Adipocyte (in vitro differentiated cells): ENCODE results near the gene HMCN2.

ENCODE experiments used
- DNase-seq: peaks from one replicate; pipeline ENCODE4 v3.0.0-alpha.2; 2015; ENCODE audit warnings: low read depth
- H3K27me3 ChIP-seq: replicated peaks from 2 replicates; pipeline ENCODE4 v1.7.0; 2013; ENCODE audit warnings: mild to moderate bottlenecking, low read length, moderate library complexity; ENCODE audit not compliant: control insufficient read depth, insufficient read depth
- H3K36me3 ChIP-seq: 2 replicates; pipeline ENCODE4 v1.7.0; 2013; ENCODE audit warnings: low read length, mild to moderate bottlenecking, moderate library complexity; ENCODE audit not compliant: control insufficient read depth, insufficient read depth, severe bottlenecking
- H3K4me1 ChIP-seq: 2 replicates; pipeline ENCODE4 v1.7.0; 2013; ENCODE audit warnings: mild to moderate bottlenecking, low read length, moderate library complexity; ENCODE audit not compliant: control insufficient read depth, insufficient read depth
- H3K4me3 ChIP-seq: 2 replicates; pipeline ENCODE4 v1.7.0; 2013; ENCODE audit warnings: mild to moderate bottlenecking, low read length, moderate library complexity
- H3K9ac ChIP-seq: 2 replicates; pipeline ENCODE4 v1.7.0; 2013; ENCODE audit warnings: mild to moderate bottlenecking, low read length, moderate library complexity
- H3K9me3 ChIP-seq: 2 replicates; pipeline ENCODE4 v1.7.0; 2013; ENCODE audit warnings: mild to moderate bottlenecking, low read length, moderate library complexity; ENCODE audit not compliant: control insufficient read depth

Gene HMCN2

DNA sequence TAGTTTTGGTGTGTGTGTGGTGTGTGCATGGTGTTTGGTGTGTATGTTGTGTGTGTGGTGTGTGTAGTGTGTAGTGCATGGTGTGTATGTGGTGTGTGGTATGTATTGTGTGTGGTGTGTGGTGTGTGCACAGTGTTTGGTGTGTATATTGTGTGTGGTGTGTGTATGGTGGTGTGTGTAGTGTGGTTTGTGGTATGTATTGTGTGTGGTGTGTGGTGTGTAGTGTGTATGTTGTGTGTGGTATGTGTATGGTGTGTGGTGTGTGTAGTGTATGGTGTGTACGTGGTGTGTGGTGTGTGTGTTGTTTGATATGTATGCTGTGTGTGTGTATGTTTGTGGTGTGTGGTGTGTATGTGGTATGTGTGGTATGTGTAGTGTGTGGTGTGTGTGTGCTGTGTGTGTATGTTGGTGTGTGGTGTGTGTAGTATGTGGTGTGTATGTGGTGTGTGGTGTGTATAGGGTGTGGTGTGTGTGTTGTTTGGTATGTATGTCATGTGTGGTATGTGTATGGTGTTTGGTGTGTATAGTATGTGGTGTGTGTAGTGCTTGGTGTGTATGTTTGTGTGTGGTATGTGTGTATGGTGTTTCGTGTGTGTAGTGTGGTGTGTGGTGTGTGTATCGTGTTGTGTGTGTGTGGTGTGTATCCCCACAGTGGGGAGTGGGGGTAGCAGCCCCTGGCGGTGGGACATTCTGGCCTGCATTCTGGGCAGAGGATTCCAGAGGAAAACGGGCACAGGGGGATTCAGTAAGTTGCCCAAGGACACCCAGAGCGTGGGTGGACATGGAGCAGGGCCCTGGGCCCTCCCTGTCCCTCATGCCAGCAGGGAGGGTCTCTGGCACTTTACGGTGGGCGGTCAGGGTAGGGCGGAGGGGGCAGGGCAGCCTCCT is 79.7 kb downstream of the HMCN2 start:
- Histone ChIP-seq H3K4me1 (no peaks in the 10 kb centered on the region), H3K36me3 (no peaks in the 10 kb centered on the region), H3K4me3 (no peak overlapping the region), H3K9ac (no peak overlapping the region), H3K9me3 (no peaks in the 10 kb centered on the region), H3K27me3 (peaks cover 32% of the 10 kb centered on the region)
- no peak for DNase-seq

DNA sequence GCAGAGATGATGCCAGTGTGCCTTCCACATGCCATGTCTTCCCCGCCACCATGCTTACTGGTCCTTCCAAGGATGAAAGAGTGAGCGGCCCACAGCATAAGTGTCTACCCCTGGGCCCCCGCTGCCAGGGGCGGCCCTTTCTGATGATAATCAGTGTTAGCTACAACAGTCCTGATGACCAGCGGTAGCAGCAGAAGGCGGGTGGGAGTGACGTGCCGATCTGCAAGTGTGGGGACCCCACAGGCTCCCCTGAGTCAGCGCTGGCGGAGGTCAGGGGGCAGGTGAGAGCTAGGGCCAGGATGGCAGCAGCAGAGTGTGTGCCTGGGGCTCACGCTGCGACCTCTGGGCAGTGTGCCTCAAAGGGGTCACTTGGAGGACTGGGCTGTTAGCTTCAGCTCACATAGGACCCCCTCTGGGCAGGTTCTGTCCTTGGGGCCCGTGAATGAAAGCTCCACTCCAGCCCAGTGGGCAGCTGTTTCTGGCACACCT is 80.4 kb downstream of the HMCN2 start:
- H3K9me3 ChIP-seq: no peaks in the 10 kb centered on the region
- H3K36me3 ChIP-seq: no peaks in the 10 kb centered on the region
- H3K4me1 ChIP-seq: no peaks in the 10 kb centered on the region
- no peak overlapping the region for H3K9ac ChIP-seq
- H3K4me3 ChIP-seq: no peak overlapping the region
- H3K27me3 ChIP-seq: peaks cover 29% of the 10 kb centered on the region
- DNase-seq: no peak

GRCh38 chr9:130346431-130346830 is 80.9 kb downstream of the HMCN2 start:
- no peaks in the 10 kb centered on the region for H3K9me3 ChIP-seq
- peaks cover 24% of the 10 kb centered on the region for H3K27me3 ChIP-seq
- no peak overlapping the region for H3K4me3 ChIP-seq
- DNase-seq: no peak
- H3K4me1 ChIP-seq: no peaks in the 10 kb centered on the region
- no peak overlapping the region for H3K9ac ChIP-seq
- no peaks in the 10 kb centered on the region for H3K36me3 ChIP-seq

DNA sequence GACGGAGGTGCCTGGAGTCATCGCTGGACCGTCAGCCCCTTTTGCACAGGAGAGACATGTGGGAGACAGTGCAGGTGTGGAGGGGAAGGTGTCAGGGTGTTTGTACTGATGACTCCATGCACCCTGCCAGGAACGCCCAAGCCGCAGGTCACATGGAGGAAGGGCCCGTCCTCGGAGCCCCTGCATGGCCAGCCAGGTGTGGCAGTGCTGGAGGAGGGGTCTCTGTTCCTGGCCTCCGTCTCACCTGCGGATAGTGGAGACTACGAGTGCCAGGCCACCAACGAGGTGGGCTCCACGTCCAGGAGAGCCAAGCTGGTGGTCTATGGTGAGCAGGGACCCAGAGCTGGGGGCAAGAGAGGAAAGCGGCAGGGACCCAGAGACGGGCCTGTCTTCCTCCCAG is 81.5 kb downstream of the HMCN2 start:
- no peak for DNase-seq
- H3K9ac ChIP-seq: no peak overlapping the region
- H3K9me3 ChIP-seq: no peaks in the 10 kb centered on the region
- peaks cover 24% of the 10 kb centered on the region for H3K27me3 ChIP-seq
- H3K4me1 ChIP-seq: no peaks in the 10 kb centered on the region
- H3K36me3 ChIP-seq: no peaks in the 10 kb centered on the region
- no peak overlapping the region for H3K4me3 ChIP-seq

- Histone ChIP-seq H3K27me3 (peaks cover 20% of the 10 kb centered on the region), H3K4me3 (no peak overlapping the region), H3K9ac (no peak overlapping the region), H3K9me3 (no peaks in the 10 kb centered on the region), H3K4me1 (no peaks in the 10 kb centered on the region), H3K36me3 (no peaks in the 10 kb centered on the region)
- no peak for DNase-seq
Measured at GRCh38 chr9:130347931-130348330, 82.4 kb downstream of the HMCN2 start.

- Histone ChIP-seq H3K9me3 (no peaks in the 10 kb centered on the region), H3K36me3 (no peaks in the 10 kb centered on the region), H3K4me1 (no peaks in the 10 kb centered on the region), H3K4me3 (no peak overlapping the region), H3K9ac (no peak overlapping the region), H3K27me3 (peaks cover 21% of the 10 kb centered on the region)
- DNase-seq: no peak
Measured at GRCh38 chr9:130348341-130348740, 82.8 kb downstream of the HMCN2 start.

- DNase-seq: no peak
- Histone ChIP-seq H3K4me1 (no peaks in the 10 kb centered on the region), H3K36me3 (no peaks in the 10 kb centered on the region), H3K9me3 (no peaks in the 10 kb centered on the region), H3K9ac (no peak overlapping the region), H3K27me3 (peaks cover 24% of the 10 kb centered on the region), H3K4me3 (no peak overlapping the region)
Measured at GRCh38 chr9:130348881-130349280, 83.3 kb downstream of the HMCN2 start.

- H3K9ac ChIP-seq: no peak overlapping the region
Measured at GRCh38 chr9:130349398-130349797, 83.8 kb downstream of the HMCN2 start.

DNA sequence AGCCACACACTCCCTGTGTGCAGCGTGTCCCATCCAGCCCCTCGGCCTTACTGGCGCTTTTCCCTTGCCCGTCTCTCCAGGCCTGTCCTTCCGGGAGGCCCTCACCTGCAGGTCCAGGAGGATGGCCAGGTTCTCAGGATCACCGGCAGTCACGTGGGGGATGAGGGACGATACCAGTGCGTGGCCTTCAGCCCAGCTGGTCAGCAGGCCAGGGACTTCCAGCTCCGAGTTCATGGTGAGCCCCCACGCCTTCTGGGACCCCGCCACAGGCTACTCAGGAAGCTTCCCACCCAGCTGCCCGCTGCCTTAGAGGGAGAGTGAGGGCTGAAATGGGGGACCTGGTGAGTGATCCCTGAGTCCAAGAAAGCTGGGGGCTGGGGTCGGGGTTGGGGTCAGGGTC is 85.8 kb downstream of the HMCN2 start:
- Histone ChIP-seq H3K4me3 (no peak overlapping the region), H3K9me3 (no peaks in the 10 kb centered on the region), H3K4me1 (no peaks in the 10 kb centered on the region), H3K36me3 (no peaks in the 10 kb centered on the region), H3K27me3 (peaks cover 36% of the 10 kb centered on the region), H3K9ac (no peak overlapping the region)
- no peak for DNase-seq

More at GRCh38 chr9:130349398-130349797, 83.8 kb downstream of the HMCN2 start:
- Histone ChIP-seq H3K36me3 (no peaks in the 10 kb centered on the region), H3K4me3 (no peak overlapping the region), H3K27me3 (peaks cover 29% of the 10 kb centered on the region), H3K4me1 (no peaks in the 10 kb centered on the region), H3K9me3 (no peaks in the 10 kb centered on the region)
- DNase-seq: no peak

DNA sequence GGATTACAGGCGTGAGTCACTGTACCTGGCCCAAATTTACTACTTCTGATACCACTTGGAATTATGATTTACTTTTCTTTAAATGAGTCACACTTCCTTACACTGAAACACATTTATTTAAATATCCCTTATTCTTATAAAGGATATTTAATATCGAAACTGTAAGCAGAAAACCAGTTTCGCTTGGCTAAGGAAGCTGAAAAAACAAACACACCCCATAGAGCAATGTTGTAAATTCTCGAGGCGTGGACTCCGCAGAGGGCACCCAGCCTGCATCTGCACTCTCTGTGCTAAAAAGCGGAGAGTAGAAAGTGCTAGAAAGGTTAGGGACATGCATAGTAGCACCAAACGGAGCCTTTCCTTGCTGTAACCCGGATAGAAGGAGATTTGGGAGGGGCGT is 86.5 kb downstream of the HMCN2 start:
- Histone ChIP-seq H3K4me3 (no peak overlapping the region), H3K9ac (no peak overlapping the region), H3K4me1 (no peaks in the 10 kb centered on the region), H3K36me3 (no peaks in the 10 kb centered on the region), H3K27me3 (peaks cover 29% of the 10 kb centered on the region), H3K9me3 (no peaks in the 10 kb centered on the region)
- DNase-seq: no peak

GRCh38 chr9:130352586-130353285 is 87.2 kb downstream of the HMCN2 start:
- Histone ChIP-seq H3K4me1 (no peaks in the 10 kb centered on the region), H3K36me3 (no peaks in the 10 kb centered on the region), H3K9ac (no peak overlapping the region), H3K27me3 (peaks cover 29% of the 10 kb centered on the region), H3K4me3 (no peak overlapping the region), H3K9me3 (no peaks in the 10 kb centered on the region)
- DNase-seq: no peak
